Measurements from ENCODE around the gene WNT7B. TPM values are rescaled to one million over a fixed set of nuclear protein-coding genes. Genes with fewer than 3 reads are reported as not detected.
A peak's percentile ranks its signal among the peaks of the same experiment; 100 is the strongest.

The WNT7B gene
- total and polyA plus RNA-seq, 2 donors (not counting 1 experiment from before 2014, with no cell fraction given) = 0.22 to 0.67 TPM

- intact Hi-C loops (cut with micrococcal nuclease) = loop anchor here (10.0 kb wide), 1 partner anchor 175 kb away; no protein-coding TSS in a partner anchor
- Histone ChIP-seq H4K20me1 (ENCODE audit: control insufficient read depth, insufficient read depth, low read length, poor library complexity, severe bottlenecking) (no peaks in the 10 kb centered on the region), H3K4me3 (ENCODE audit: control extremely low read depth in 1 of 5, extremely low read depth in 1 of 5, insufficient read depth in 1 of 5, low read depth in 2 of 5, low read length in 4 of 5) (no peak overlapping the region), H3K4me1 (ENCODE audit: control insufficient read depth in 2 of 2, insufficient read depth in 2 of 2, low read length in 2 of 2) (peaks cover 20 to 31% of the 10 kb centered on the region in 2 donors), H3K36me3 (replicated peaks in 1 of 2; ENCODE audit: control extremely low read depth in 1 of 2, control insufficient read depth in 1 of 2, extremely low read depth in 1 of 2, insufficient read depth in 2 of 2, low read length in 1 of 2) (no peaks in the 10 kb centered on the region), H2AFZ (ENCODE audit: insufficient read depth, low read depth, low read length, poor library complexity, severe bottlenecking) (no peak overlapping the region), H3K4me2 (replicated peaks; ENCODE audit: low read depth, low read length, poor library complexity, severe bottlenecking) (no peak overlapping the region), H3K9ac (ENCODE audit: low read length) (no peak overlapping the region), H3K79me2 (ENCODE audit: control insufficient read depth, insufficient read depth, low read length) (no peaks in the 10 kb centered on the region), H3K9me3 (ENCODE audit: control extremely low read depth in 1 of 3, control insufficient read depth in 2 of 3, insufficient read depth in 1 of 3, low read length in 2 of 3) (peaks cover 0 to 5% (median 0%) of the 10 kb centered on the region in 3 donors), H3K27me3 (replicated peaks in 1 of 4; ENCODE audit: control extremely low read depth in 1 of 4, control insufficient read depth in 3 of 4, insufficient read depth in 4 of 4, low read length in 3 of 4) (peaks cover 0 to 18% (median 6%) of the 10 kb centered on the region in 4 experiments), H3K27ac (ENCODE audit: low read length in 2 of 2) (no peak overlapping the region)
- Mint-ChIP-seq H3K9me3 (ENCODE audit: insufficient read depth) (no peaks in the 10 kb centered on the region), H3K27me3 (peaks cover 13% of the 10 kb centered on the region), H3K4me3 (no peak overlapping the region), H3K4me1 (peaks cover 38% of the 10 kb centered on the region), H3K27ac (peak overlapping the region; percentile 53)
- ATAC-seq (ENCODE audit: low read depth) (no peak), DNase-seq (no peak)
- CTCF ChIA-PET = no interaction called here
- WGBS (ENCODE audit: insufficient coverage) = 96% methylated on average over 17 of the region's 23 CpGs
- POLR2A ChIA-PET = no interaction called here
- no peak for TF ChIP-seq CTCF (IDR thresholded peaks at IDR 0.05)
- no peak for TF ChIP-seq EZH2 (IDR thresholded peaks at IDR 0.05; ENCODE audit: borderline replicate concordance, insufficient read depth, low read depth, low read length, poor library complexity, severe bottlenecking)
These were observed 27.1 kb downstream of the WNT7B start for GRCh38 chr22:45949891-45950290.

- Mint-ChIP-seq H3K9me3 (ENCODE audit: insufficient read depth) (no peaks in the 10 kb centered on the region), H3K27ac (peak overlapping the region; percentile 7), H3K4me3 (peak overlapping the region; percentile 56), H3K27me3 (peaks cover 13% of the 10 kb centered on the region), H3K4me1 (peaks cover 38% of the 10 kb centered on the region)
- ATAC-seq (ENCODE audit: low read depth) (no peak), DNase-seq (no peak)
- Histone ChIP-seq H3K4me1 (ENCODE audit: control insufficient read depth in 2 of 2, insufficient read depth in 2 of 2, low read length in 2 of 2) (peaks cover 20 to 31% of the 10 kb centered on the region in 2 donors), H2AFZ (ENCODE audit: insufficient read depth, low read depth, low read length, poor library complexity, severe bottlenecking) (no peak overlapping the region), H3K27me3 (replicated peaks in 1 of 4; ENCODE audit: control extremely low read depth in 1 of 4, control insufficient read depth in 3 of 4, insufficient read depth in 4 of 4, low read length in 3 of 4) (peaks cover 0 to 18% (median 6%) of the 10 kb centered on the region in 4 experiments), H3K9ac (ENCODE audit: low read length) (no peak overlapping the region), H3K9me3 (ENCODE audit: control extremely low read depth in 1 of 3, control insufficient read depth in 2 of 3, insufficient read depth in 1 of 3, low read length in 2 of 3) (peaks cover 0 to 5% (median 0%) of the 10 kb centered on the region in 3 donors), H3K4me3 (ENCODE audit: control extremely low read depth in 1 of 5, extremely low read depth in 1 of 5, insufficient read depth in 1 of 5, low read depth in 2 of 5, low read length in 4 of 5) (no peak overlapping the region), H3K79me2 (ENCODE audit: control insufficient read depth, insufficient read depth, low read length) (no peaks in the 10 kb centered on the region), H3K27ac (ENCODE audit: low read length in 2 of 2) (no peak overlapping the region), H3K36me3 (replicated peaks in 1 of 2; ENCODE audit: control extremely low read depth in 1 of 2, control insufficient read depth in 1 of 2, extremely low read depth in 1 of 2, insufficient read depth in 2 of 2, low read length in 1 of 2) (no peaks in the 10 kb centered on the region), H3K4me2 (replicated peaks; ENCODE audit: low read depth, low read length, poor library complexity, severe bottlenecking) (no peak overlapping the region), H4K20me1 (ENCODE audit: control insufficient read depth, insufficient read depth, low read length, poor library complexity, severe bottlenecking) (no peaks in the 10 kb centered on the region)
- no peak for TF ChIP-seq EZH2 (IDR thresholded peaks at IDR 0.05; ENCODE audit: borderline replicate concordance, insufficient read depth, low read depth, low read length, poor library complexity, severe bottlenecking)
- TF ChIP-seq CTCF (IDR thresholded peaks at IDR 0.05) = no peak
- WGBS (ENCODE audit: insufficient coverage) = 86% methylated on average over 14 of the region's 22 CpGs
- CTCF ChIA-PET = interaction anchor here (1.8 kb wide), 1 partner anchor 86 kb away, joined by 16 read pairs; no protein-coding TSS in a partner anchor
- POLR2A ChIA-PET = no interaction called here
- intact Hi-C loops (cut with micrococcal nuclease) = loop anchor here (10.0 kb wide), 1 partner anchor 175 kb away; no protein-coding TSS in a partner anchor
These were observed 27.6 kb downstream of the WNT7B start for GRCh38 chr22:45949258-45949870.

Measured in B cell (primary cell).